HEK293T (cell line): Measurements from ENCODE around the gene ACTR5.

Source experiments
- BHLHE40 ChIP-seq: fragments of 450-650 bp; IDR thresholded peaks from 2 replicates; pipeline ENCODE4 v1.6.1; 2016; ENCODE audit warnings: mild to moderate bottlenecking, moderate library complexity, borderline replicate concordance
- FOXM1 ChIP-seq: fragments of 450-650 bp; IDR thresholded peaks from 2 replicates; pipeline ENCODE4 v1.6.1; 2017; ENCODE audit warnings: mild to moderate bottlenecking, borderline replicate concordance

GRCh38 chr20:38798266-38798665, 50.0 kb downstream of the ACTR5 start:
- no peak for TF ChIP-seq BHLHE40
- no peak for TF ChIP-seq FOXM1
